ENCODE measurements around the gene SLC35F5. TPM values are rescaled to one million over a fixed set of nuclear protein-coding genes. Genes with fewer than 3 reads are reported as not detected.

Gene SLC35F5
- total RNA-seq, 1 experiment from 2014 or later: 88.7 TPM

Other genes with a start within 250 kb of the SLC35F5 start
- 5.2 and 7.5 TPM in 2 replicates for gene RABL2A, start 129.4 kb downstream of the SLC35F5 start, total RNA-seq (2014; rRNA removed; shearing (Covaris generic))
- gene ACTR3, start 133.4 kb upstream of the SLC35F5 start, total RNA-seq (2014; rRNA removed; shearing (Covaris generic)): 165 and 177 TPM in 2 replicates